HEK293 (cell line): ENCODE data around the gene TXNDC15.

Source experiments
- ZBTB11 ChIP-seq: fragments of 450-650 bp; formaldehyde crosslinking; conservative IDR thresholded peaks from 2 replicates; pipeline ENCODE4 v1.5.1; 2016; ENCODE audit warnings: low read depth, missing biosample characterization, missing genetic modification characterization
- ZNF302 ChIP-seq: fragments of 450-650 bp; formaldehyde crosslinking; IDR thresholded peaks from 2 replicates; pipeline ENCODE4 v1.5.1; 2016; ENCODE audit warnings: missing biosample characterization, missing genetic modification characterization, low read depth
- ZNF416 ChIP-seq: fragments of 450-650 bp; formaldehyde crosslinking; IDR thresholded peaks from 2 replicates; pipeline ENCODE4 v1.5.1; 2016; ENCODE audit warnings: missing biosample characterization, missing genetic modification characterization
- ZNF530 ChIP-seq: fragments of 450-650 bp; formaldehyde crosslinking; IDR thresholded peaks from 2 replicates; pipeline ENCODE4 v1.5.1; 2016; ENCODE audit warnings: low read depth, missing biosample characterization, missing genetic modification characterization
- ZNF777 ChIP-seq: fragments of 450-650 bp; formaldehyde crosslinking; IDR thresholded peaks from 2 replicates; pipeline ENCODE4 v1.5.1; 2017; ENCODE audit warnings: missing biosample characterization, missing genetic modification characterization, borderline replicate concordance
- TF ChIP-seq, protein P1 (sequence below): fragments of 450-650 bp; formaldehyde crosslinking; IDR thresholded peaks from 2 replicates; pipeline ENCODE4 v1.5.1; 2016; ENCODE audit warnings: missing biosample characterization, missing genetic modification characterization

DNA sequence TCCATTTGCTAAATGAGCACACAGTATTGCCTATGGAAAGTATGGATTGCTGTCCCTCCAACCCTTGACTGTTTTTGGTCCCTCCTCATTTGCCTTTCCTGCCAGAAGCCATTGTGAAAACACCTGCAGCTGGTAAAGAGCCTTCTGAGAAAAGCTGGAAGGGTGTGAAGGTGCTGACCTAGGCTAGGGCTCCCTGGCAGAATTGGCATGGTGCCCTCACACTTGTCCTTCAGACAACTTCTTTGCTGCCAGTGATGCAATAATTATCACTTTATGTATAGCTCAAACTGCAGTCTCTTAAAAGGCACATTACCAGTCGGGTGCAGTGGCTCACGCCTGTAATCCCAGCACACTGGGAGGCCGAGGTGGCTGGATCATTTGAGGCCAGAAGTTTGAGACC, 4.2 kb downstream of the TXNDC15 start:
- TF ChIP-seq ZNF777 (tag by site-specific recombination) (no peak), ZBTB11 (tag by site-specific recombination) (no peak), ZNF416 (tag by site-specific recombination) (no peak), ZNF530 (tag by site-specific recombination) (no peak), ZNF302 (tag by site-specific recombination) (no peak)
- TF ChIP-seq, protein P1, sequence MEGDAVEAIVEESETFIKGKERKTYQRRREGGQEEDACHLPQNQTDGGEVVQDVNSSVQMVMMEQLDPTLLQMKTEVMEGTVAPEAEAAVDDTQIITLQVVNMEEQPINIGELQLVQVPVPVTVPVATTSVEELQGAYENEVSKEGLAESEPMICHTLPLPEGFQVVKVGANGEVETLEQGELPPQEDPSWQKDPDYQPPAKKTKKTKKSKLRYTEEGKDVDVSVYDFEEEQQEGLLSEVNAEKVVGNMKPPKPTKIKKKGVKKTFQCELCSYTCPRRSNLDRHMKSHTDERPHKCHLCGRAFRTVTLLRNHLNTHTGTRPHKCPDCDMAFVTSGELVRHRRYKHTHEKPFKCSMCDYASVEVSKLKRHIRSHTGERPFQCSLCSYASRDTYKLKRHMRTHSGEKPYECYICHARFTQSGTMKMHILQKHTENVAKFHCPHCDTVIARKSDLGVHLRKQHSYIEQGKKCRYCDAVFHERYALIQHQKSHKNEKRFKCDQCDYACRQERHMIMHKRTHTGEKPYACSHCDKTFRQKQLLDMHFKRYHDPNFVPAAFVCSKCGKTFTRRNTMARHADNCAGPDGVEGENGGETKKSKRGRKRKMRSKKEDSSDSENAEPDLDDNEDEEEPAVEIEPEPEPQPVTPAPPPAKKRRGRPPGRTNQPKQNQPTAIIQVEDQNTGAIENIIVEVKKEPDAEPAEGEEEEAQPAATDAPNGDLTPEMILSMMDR, result no peak
